ENCODE results near the gene PNKD.
"Not testable (repeated sequence)": the region's sequence is repeated elsewhere in the genome, so short reads cannot be mapped to it uniquely, and the experiment has no call there.

Gene PNKD

GRCh38 chr2:218292048-218293014, 22.0 kb downstream of the PNKD start, which contains the start of gene TMBIM1:
TSS of gene TMBIM1 (minus strand) at chr2:218292503. CDS start at chr2:218282141, 10,362 bp downstream.
- DNase-seq (ENCODE audit: low spot score), result peak; percentile 86

DNA sequence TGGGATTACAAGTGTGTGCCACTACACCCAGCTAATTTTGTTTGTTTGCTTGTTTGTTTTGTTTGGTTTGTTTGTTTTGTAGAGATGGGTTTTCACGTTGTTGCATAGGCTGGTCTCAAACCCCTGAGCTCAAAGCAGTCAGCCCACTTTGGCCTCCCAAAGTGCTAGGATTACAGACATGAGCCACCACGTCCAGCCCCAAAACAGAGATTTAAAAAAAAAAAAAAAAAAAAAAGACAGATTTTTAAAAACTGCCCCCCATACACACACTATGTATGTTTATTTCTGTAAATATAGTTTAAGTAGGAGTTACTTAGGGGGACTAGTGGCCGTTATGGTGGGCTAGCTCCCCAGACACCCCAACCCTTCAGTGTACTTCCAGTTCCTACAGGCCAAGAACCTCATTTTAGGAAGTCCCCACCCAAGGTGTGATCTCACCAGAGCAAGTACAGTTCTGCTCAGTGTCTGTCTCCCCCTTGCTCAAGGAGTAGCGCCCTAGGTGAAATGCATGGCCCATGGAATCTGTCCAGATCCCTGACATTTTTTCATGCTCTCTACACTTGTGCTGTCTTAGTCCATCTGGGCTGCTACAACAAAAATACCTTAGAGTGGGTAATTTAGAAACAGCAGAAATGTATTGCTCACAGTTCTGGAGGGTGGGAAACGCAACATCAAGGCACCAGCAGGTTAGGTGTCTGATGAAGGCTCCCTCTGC, 23.6 kb downstream of the PNKD start:
- no peak for DNase-seq (ENCODE audit: low spot score)

- no peak for DNase-seq (ENCODE audit: low spot score)
These were observed 24.2 kb downstream of the PNKD start for GRCh38 chr2:218294430-218295022.

DNA sequence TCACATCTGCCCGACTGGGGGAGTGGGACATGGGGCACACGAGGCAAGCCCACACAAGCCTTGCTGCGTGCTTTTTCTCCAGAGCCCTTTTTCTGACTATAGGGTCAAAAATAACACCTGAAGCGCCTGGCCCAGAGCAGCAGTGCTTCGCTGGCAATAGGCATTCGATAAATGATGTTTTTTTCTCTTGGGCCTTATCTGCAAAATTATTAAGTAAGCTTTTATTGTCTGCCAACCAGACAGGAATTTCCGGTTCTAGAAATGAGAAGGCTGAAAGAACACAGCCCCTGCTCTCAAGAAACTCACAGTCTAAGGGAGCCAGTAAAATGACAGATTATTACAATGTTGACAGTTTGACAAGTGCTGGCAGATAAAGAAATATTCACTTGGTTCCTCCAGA, 24.7 kb downstream of the PNKD start:
- no peak for DNase-seq (ENCODE audit: low spot score)

- DNase-seq (ENCODE audit: low spot score), result no peak
These were observed 25.9 kb downstream of the PNKD start for GRCh38 chr2:218296200-218296599.

DNA sequence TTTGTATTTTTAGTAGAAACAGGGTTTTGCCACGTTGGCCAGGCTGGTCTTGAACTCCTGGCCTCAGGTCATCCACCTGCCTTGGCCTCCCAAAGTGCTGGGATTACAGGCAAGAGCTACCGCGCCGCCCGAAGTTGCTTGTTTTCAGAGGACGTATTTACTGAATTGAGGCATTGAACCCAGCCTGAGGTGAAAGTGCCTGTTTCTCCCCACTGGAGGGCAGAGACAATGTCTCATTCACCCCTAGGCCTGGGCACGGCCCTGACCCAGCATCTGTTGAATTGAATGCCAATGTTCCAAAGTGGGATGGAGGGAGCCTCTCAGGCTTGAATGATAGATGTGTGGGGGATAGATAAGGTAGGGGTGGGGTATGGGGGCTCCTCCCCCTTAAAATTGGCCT, 26.5 kb downstream of the PNKD start:
- no peak for DNase-seq (ENCODE audit: low spot score)

DNA sequence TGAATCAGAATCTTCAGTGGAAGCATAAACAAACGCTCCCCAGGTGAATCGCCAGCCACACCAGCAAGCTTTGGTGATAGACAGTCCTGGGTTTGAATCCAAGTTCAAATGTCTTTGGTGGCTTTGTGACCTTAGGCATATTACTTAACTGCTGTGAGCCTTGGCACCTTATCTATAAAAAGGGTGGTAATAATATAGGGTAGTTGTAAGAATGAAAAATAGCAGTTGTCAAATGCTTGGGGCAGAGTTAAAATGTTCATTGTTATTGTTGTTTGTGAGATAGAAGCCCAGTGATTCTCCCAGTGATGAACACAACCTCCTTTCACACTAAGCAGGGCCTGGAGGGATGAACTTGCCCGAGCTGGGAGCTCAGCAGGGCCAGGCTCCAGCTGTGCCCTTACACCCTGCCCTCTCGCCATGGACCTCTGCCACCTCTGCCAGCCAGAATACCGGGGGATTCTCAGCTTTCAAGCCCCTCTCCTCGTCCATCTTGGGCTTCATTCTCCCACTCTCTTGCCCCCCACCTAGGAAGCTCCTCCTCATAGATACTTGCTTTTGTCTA, 28.1 kb downstream of the PNKD start:
- DNase-seq (ENCODE audit: low spot score), result no peak

DNA sequence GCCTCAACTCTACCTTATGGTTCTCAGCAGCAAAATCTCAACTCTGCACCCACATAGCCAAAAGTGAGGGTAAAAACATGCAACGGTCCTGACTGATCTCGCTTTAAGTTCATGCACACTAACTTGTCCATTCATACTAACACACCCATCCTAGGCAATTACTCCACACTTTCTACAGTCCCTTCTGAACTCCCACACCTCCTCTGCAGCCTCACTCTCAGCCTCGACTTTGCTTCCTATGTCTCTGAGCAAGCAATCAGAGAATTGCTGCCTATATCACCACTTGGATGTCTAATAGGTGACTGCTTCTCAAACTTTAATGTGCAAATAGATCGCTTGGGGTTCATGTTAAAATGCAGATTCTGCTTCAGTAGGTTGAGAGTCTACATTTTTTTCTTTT, 29.8 kb downstream of the PNKD start:
- DNase-seq (ENCODE audit: low spot score), result no peak

GRCh38 chr2:218301176-218301819, 31.0 kb downstream of the PNKD start:
- DNase-seq (ENCODE audit: low spot score), result peak; percentile 40

DNA sequence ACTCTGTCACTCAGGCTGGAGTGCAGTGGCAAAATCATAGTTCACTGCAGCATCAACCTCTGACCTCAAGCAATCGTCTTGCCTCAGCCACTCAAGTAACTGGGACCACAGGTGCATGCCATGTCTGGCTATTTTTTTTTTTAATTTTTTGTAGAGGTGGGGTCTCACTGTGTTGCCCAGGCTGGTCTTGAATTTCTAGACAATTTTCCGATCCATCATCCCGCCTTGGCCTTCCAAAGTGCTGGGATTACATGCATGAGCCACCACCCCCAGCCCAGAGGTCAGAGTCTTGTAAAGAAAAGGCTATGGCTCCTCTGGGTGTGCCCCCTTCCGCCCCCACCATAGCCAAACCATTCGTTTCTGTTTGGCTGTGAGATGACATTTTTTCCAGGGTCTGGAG, 35.1 kb downstream of the PNKD start:
- DNase-seq (ENCODE audit: low spot score), result no peak

DNA sequence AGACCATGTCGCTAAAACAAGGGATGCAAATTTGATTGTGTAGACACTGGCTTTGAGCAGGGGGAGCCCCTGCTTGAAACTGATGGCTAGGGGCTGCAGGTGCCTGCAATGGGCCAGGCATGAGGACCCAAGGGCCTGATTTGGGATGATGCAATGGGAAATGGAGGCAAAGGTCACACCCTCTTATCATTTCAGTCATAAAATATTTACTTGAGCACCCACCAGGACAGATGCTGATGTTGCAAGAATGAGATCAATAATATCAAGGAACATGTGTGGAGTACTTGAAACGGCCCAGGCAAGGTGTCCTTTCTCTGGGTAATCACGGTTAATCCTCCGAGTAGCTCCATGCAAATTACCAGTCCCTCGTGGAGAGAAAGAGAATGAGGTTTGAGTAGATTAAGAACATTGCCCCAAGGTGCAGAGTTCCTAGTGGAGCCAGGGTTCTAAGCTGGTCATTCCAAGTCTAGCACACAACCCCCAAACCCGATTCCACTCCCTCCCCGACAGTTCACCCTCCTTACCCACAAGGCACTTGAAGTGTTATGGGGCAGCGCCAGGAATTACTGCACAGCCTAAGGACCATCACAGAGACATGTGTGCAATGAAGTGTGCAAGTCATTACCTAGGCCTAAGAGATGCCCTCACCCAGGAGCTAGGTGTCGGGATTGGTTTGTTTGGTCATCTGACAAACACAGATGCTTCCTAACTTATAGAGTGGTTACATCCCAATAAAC, 36.0 kb downstream of the PNKD start:
- no peak for DNase-seq (ENCODE audit: low spot score)

DNA sequence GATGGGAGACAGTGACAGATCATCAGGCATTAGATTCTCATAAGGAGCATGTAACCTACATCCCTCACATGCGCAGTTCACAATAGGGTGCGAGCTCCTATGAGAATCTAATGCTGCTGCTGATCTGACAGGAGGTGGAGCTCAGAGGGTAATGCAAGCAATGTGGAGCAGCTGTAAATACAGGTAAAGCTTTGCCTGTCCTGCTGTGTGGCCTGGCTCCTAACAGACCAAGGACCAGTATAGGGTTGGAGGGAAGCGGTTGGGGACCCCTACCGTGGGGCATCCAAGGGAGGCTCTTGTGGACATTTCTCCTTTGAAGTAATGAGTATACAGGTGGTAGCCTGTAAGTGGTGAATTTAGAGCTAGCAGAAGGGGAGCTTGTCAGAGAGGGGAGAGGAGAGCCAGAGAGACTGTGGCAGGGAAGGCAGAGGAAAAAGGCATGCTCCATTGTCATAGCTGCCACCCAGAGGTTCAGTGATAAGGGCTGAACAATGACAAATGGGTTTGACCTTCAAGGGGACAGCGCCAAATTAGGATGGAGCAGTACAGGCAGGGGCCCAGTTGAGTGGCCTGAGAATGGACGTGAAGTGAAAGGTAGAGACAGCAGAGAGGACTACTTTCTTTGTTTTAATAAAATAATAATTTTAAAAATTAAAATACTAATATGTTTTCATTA, 37.2 kb downstream of the PNKD start:
- no peak for DNase-seq (ENCODE audit: low spot score)

DNA sequence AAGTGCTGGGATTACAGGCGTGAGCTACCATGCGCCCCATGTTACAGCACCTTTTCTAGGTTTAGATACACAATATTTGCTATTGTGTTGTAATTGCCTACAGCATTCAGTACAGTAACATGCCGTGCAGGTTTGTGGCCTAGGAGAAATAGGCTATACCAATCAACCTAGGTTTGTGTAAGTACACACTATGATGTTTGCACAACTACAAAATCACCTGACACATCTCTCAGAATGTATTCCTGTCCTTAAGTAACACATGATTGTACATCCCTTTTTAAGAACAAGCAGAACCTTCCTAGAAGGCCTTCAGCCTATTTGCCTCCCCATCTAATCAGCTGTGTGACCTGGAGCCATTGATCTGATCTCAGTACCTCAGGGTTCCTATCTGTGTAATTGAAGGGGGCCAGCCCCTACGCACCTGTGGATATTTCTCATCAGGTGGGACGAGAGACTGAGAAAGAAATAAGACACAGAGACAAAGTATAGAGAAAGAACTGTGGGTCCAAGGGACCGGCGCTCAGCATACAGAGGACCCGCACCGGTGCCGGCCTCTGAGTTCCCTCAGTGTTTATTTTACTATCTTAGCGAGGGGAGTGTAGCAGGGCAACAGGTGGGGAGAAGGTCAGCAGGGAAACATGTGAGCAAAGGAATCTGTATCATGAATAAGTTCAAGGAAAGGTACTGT, 40.7 kb downstream of the PNKD start:
- no peak for DNase-seq (ENCODE audit: low spot score)

DNA sequence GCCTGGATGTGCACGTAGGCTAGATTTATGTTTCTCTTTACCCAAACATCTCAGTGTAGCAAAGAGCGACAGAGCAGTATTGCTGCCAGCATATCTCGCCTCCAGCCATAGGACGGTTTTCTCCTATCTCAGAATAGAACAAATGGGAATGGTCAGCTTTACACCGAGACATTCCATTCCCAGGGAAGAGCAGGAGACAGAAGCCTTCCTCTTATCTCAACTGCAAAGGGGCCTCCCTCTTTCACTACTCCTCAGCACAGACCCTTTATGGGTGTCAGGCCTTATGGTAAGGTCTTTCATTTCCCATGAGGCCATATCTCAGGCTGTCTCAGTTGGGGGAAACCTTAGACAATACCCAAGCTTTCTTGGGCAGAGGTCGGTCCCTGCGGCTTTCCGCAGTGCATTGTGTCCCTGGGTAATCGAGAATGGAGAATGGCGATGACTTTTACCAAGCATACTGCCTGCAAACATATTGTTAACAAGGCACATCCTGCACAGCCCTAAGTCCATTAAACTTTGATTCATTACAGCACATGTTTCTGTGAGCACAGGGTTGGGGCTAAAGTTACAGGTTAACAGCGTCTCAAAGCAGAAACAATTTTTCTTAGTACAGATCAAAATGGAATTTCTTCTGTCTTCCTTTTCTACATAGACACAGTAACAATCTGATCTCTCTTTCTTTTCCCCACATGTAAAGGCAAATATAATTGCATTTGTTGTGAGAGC, 41.4 kb downstream of the PNKD start:
- DNase-seq (ENCODE audit: low spot score), result not testable (repeated sequence)

- peak; percentile 47 for DNase-seq (ENCODE audit: low spot score)
These were observed 42.0 kb downstream of the PNKD start for GRCh38 chr2:218312267-218312756.

- DNase-seq (ENCODE audit: low spot score), result no peak
These were observed 43.0 kb downstream of the PNKD start for GRCh38 chr2:218313356-218313755.

DNA sequence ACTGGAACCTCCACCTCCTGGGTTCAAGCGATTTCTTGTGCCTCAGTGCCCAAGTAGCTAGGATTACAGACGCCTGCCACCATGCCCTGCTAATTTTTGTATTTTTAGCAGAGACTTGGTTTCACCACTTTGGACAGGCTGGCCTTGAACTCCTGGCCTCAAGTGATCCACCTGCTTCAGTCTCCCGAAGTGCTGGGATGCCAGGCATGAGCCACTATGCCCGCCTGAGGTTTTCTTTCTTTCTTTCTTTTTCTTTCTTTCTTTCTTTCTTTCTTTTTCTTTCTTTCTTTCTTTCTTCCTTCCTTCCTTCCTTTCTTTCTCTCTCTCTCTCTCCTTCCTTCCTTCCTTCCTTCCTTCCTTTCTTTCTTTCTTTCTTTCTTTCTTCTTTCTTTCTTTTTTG, 44.4 kb downstream of the PNKD start:
- DNase-seq (ENCODE audit: low spot score), result not testable (repeated sequence)

DNA sequence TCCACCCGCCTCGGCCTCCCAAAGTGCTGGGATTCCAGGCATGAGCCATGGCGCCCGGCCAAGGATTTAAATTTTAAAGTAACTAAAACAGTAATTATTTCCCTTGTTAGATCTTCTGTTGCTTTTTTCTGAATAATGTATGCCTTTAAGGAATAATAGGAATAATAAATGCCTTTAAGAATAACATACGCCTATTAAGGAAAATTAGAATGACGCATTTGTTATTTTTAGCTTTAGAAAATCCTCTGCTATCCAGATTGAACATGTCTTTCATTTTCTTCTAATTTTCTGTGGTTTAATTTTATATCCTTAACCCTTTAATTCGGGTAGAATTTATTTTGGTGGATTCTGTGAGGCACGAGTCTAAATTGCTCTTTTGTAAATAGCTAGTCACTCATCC, 45.1 kb downstream of the PNKD start:
- no peak for DNase-seq (ENCODE audit: low spot score)

GRCh38 chr2:218317303-218317630, 46.9 kb downstream of the PNKD start:
- DNase-seq (ENCODE audit: low spot score), result no peak

Measured in HuH-7 (cell line).